Hepatocyte (in vitro differentiated cells): ENCODE data around the gene CRYBG2. TPM values are rescaled to one million over a fixed set of nuclear protein-coding genes. Genes with fewer than 3 reads are reported as not detected.

ENCODE experiments used
- DNase-seq: peaks from one replicate; pipeline ENCODE4 v3.0.0-alpha.2; 2016; ENCODE audit warnings: low spot score
- H2AFZ ChIP-seq: fragments of 200-600 bp; sonication (generic); 2 replicates; pipeline ENCODE4 v1.6.0; 2016; ENCODE audit warnings: antibody characterized with exemption, mild to moderate bottlenecking
- H3K27ac ChIP-seq: fragments of 200-600 bp; sonication (generic); 2 replicates; pipeline ENCODE4 v1.5.1; 2016; ENCODE audit warnings: mild to moderate bottlenecking
- H3K27me3 ChIP-seq: fragments of 200-600 bp; sonication (generic); 2 replicates; pipeline ENCODE4 v1.6.1; 2016
- H3K36me3 ChIP-seq: fragments of 200-600 bp; sonication (generic); replicated peaks from 2 replicates; pipeline ENCODE4 v1.5.1; 2016; ENCODE audit warnings: low read depth; ENCODE audit not compliant: insufficient read depth
- H3K4me1 ChIP-seq: fragments of 200-600 bp; sonication (generic); 2 replicates; pipeline ENCODE4 v1.5.1; 2016; ENCODE audit warnings: mild to moderate bottlenecking, moderate library complexity; ENCODE audit not compliant: insufficient read depth
- H3K4me2 ChIP-seq: fragments of 200-600 bp; sonication (generic); 2 replicates; pipeline ENCODE4 v1.6.0; 2016
- H3K4me3 ChIP-seq: fragments of 200-600 bp; sonication (generic); 2 replicates; pipeline ENCODE4 v1.5.1; 2016; ENCODE audit warnings: mild to moderate bottlenecking
- H3K79me2 ChIP-seq: fragments of 200-600 bp; sonication (generic); 2 replicates; pipeline ENCODE4 v1.6.0; 2017; ENCODE audit warnings: mild to moderate bottlenecking
- H3K9me2 ChIP-seq: fragments of 200-600 bp; sonication (generic); replicated peaks from 2 replicates; pipeline ENCODE4 v1.6.0; 2017; ENCODE audit warnings: mild to moderate bottlenecking; ENCODE audit not compliant: insufficient read depth
- H3K9me3 ChIP-seq: fragments of 200-600 bp; sonication (generic); 2 replicates; pipeline ENCODE4 v1.5.1; 2016; ENCODE audit warnings: low read depth, mild to moderate bottlenecking
- H4K20me1 ChIP-seq: fragments of 200-600 bp; sonication (generic); 2 replicates; pipeline ENCODE4 v1.6.0; 2016; ENCODE audit warnings: mild to moderate bottlenecking; ENCODE audit not compliant: insufficient read depth, poor library complexity, severe bottlenecking
- EZH2 ChIP-seq: fragments of 200-600 bp; sonication (generic); IDR thresholded peaks from 2 replicates; pipeline ENCODE4 v1.6.1; 2016; ENCODE audit warnings: antibody characterized with exemption, mild to moderate bottlenecking, borderline replicate concordance
- EZH2phosphoT487 ChIP-seq: fragments of 200-600 bp; sonication (generic); IDR thresholded peaks from one replicate; pipeline ENCODE4 v1.6.1; 2018; ENCODE audit warnings: antibody characterized with exemption, mild to moderate bottlenecking, low read depth, moderate library complexity; ENCODE audit not compliant: unreplicated experiment, severe bottlenecking
- whole genome bisulfite sequencing: methylation state at CpG from one replicate; pipeline ENCODE4 v1.1.6; 2016; ENCODE audit warnings: low lambda C conversion rate; ENCODE audit errors: missing lambda C conversion rate; 5-methylcytosine and 5-hydroxymethylcytosine counted together
- polyA plus RNA-seq: library from polyadenylated mRNA; unstranded; fragments of >200 nt; fragmentation: Nextera tagmentation; extraction: Ambion mirVana; gene quantifications from 2 replicates; pipeline ENCODE4 v1.2.1, GENCODE V29; 2016
- total RNA-seq: library from RNA; depleted of rRNA; stranded (reverse); fragments of >200 nt; gene quantifications from 2 replicates; pipeline ENCODE4 v1.2.3, GENCODE V29; 2014
- TF ChIP-seq, protein P1 (sequence below): fragments of 200-600 bp; sonication (generic); IDR thresholded peaks from 2 replicates; pipeline ENCODE4 v1.5.1; 2016; ENCODE audit warnings: antibody characterized with exemption, mild to moderate bottlenecking; ENCODE audit not compliant: poor library complexity

Gene CRYBG2
- total and polyA plus RNA-seq, 2 experiments from 2014 or later: 15.6 to 20.1 TPM

DNA sequence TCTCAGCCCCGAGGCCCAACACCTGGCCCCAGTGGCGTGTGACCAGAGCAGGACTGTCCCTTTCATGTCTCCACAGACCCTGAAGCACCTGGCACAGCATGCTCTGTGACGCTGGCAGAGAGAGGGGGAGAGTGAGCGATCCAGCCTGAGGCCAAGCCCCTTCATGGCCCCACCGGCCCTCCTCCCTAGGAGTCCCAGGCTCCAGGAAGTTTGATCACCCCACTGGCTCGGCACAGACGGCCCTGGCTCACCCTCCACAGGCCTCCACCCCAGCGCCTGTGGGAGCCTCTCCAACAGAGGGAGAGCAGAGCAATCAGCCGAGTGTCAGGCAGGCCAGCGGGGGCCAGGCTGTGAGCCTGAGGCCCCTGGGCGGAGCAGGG, 63.1 kb downstream of the CRYBG2 start:
- WGBS: 58% methylated on average over 10 of the region's 11 CpGs
- Histone ChIP-seq H3K4me1 (no peaks in the 10 kb centered on the region), H3K4me3 (no peak overlapping the region), H3K79me2 (no peaks in the 10 kb centered on the region), H3K36me3 (no peaks in the 10 kb centered on the region), H3K9me2 (no peaks in the 10 kb centered on the region), H4K20me1 (no peaks in the 10 kb centered on the region), H2AFZ (no peak overlapping the region), H3K27ac (no peak overlapping the region), H3K9me3 (no peaks in the 10 kb centered on the region), H3K27me3 (no peaks in the 10 kb centered on the region), H3K4me2 (no peak overlapping the region)
- TF ChIP-seq, protein P1, sequence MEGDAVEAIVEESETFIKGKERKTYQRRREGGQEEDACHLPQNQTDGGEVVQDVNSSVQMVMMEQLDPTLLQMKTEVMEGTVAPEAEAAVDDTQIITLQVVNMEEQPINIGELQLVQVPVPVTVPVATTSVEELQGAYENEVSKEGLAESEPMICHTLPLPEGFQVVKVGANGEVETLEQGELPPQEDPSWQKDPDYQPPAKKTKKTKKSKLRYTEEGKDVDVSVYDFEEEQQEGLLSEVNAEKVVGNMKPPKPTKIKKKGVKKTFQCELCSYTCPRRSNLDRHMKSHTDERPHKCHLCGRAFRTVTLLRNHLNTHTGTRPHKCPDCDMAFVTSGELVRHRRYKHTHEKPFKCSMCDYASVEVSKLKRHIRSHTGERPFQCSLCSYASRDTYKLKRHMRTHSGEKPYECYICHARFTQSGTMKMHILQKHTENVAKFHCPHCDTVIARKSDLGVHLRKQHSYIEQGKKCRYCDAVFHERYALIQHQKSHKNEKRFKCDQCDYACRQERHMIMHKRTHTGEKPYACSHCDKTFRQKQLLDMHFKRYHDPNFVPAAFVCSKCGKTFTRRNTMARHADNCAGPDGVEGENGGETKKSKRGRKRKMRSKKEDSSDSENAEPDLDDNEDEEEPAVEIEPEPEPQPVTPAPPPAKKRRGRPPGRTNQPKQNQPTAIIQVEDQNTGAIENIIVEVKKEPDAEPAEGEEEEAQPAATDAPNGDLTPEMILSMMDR: no peak
- no peak for TF ChIP-seq EZH2phosphoT487
- no peak for TF ChIP-seq EZH2
- no peak for DNase-seq

DNA sequence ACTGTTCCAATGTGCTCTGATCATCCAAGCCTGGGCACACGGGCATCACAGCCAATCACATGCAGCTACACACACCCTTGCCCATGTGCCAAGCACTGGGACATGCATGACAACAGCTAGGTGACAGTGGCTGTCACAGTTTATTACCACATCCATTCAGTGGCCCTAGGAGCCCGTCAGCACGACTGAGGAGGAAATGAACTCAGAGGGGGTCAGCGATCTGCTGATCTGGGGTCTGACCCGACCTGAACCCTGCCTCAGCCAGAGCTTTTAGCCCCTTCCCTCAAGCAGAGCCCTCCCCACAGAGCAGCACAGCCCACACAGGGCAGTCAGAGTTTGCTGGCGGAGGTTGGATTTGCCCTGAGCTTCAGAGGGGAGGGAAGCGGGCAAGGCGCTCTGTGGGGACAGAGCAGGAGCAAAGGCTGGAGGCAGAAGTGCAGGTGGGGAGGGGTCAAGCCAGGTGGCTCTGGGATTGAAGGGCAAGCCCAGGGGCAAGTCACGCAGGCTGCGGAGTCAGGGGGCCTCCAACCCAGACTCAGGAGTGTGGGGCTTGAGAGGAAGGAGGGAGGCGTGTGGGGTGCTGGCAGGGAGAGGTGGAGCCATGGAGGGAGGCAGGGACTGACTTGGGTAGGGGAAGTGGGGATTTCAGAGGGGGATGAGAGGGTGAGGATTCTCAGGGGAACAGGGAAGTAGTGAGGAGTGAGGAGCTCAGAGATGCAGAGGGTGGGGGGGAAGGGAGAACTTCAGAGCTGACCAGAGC, 63.6 kb downstream of the CRYBG2 start:
- H3K27ac ChIP-seq: no peak overlapping the region
- H3K36me3 ChIP-seq: no peaks in the 10 kb centered on the region
- no peaks in the 10 kb centered on the region for H3K27me3 ChIP-seq
- H3K4me3 ChIP-seq: no peak overlapping the region
- TF ChIP-seq EZH2 (no peak), EZH2phosphoT487 (no peak)
- TF ChIP-seq, protein P1: no peak
- no peaks in the 10 kb centered on the region for H3K9me3 ChIP-seq
- no peak for DNase-seq
- H2AFZ ChIP-seq: no peak overlapping the region
- no peaks in the 10 kb centered on the region for H4K20me1 ChIP-seq
- H3K4me2 ChIP-seq: no peak overlapping the region
- WGBS: 77% methylated on average over 11 of the region's 11 CpGs
- H3K4me1 ChIP-seq: no peaks in the 10 kb centered on the region
- no peaks in the 10 kb centered on the region for H3K79me2 ChIP-seq
- no peaks in the 10 kb centered on the region for H3K9me2 ChIP-seq

- DNase-seq: no peak
- H3K27ac ChIP-seq: no peak overlapping the region
- no peak for TF ChIP-seq EZH2phosphoT487
- no peak overlapping the region for H3K4me2 ChIP-seq
- 91% methylated on average over 21 of the region's 21 CpGs for WGBS
- H3K36me3 ChIP-seq: no peaks in the 10 kb centered on the region
- no peak overlapping the region for H3K4me3 ChIP-seq
- peaks cover 7% of the 10 kb centered on the region for H3K4me1 ChIP-seq
- H3K79me2 ChIP-seq: no peaks in the 10 kb centered on the region
- no peaks in the 10 kb centered on the region for H3K9me3 ChIP-seq
- no peaks in the 10 kb centered on the region for H3K27me3 ChIP-seq
- no peak overlapping the region for H2AFZ ChIP-seq
- no peaks in the 10 kb centered on the region for H4K20me1 ChIP-seq
- no peaks in the 10 kb centered on the region for H3K9me2 ChIP-seq
These were observed 64.5 kb downstream of the CRYBG2 start for GRCh38 chr1:26289158-26290059.

DNA sequence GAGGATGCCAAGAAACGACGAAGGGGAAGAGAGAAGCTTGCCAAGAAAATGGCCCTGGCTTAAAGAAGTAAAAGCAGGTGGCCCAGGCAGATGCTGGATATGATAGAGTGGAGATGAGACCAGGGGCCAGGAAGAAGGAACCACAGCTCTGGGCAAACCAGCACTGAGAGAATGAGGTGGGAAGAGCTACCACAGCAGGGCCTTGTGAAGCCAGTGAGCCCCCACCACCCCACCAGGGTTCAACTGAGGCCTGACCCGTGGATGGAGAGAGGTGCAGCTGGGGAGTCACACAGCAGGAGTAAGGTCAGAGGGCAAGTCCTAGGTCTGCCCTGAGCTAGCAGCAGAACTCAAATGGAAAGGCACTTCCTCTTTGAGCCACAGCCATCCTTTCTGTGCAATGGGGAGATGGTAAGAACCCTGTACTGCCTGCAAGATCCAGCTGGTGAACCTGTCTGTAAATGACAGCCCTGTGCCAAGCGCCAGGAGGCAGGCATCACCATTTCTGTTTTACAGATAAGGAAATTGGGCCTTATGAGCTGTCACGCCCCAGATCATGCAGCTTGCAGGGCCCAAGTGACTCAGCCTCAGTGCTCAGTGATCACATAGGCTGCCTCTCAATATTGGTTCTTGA, 65.5 kb downstream of the CRYBG2 start:
- no peak overlapping the region for H3K4me2 ChIP-seq
- DNase-seq: no peak
- no peaks in the 10 kb centered on the region for H3K9me3 ChIP-seq
- H3K27ac ChIP-seq: no peak overlapping the region
- peaks cover 8% of the 10 kb centered on the region for H3K4me1 ChIP-seq
- WGBS: 86% methylated on average over 5 of the region's 5 CpGs
- H3K79me2 ChIP-seq: no peaks in the 10 kb centered on the region
- no peaks in the 10 kb centered on the region for H3K36me3 ChIP-seq
- H2AFZ ChIP-seq: no peak overlapping the region
- TF ChIP-seq, protein P1: no peak
- no peak for TF ChIP-seq EZH2phosphoT487
- no peak for TF ChIP-seq EZH2
- no peaks in the 10 kb centered on the region for H3K9me2 ChIP-seq
- H3K27me3 ChIP-seq: no peaks in the 10 kb centered on the region
- H4K20me1 ChIP-seq: no peaks in the 10 kb centered on the region
- H3K4me3 ChIP-seq: no peak overlapping the region
